Central memory CD8-positive, alpha-beta T cell (primary cell): Measurements from ENCODE around the gene TNFRSF11A.

Experiments used
- ATAC-seq: fragments of 150-1000 bp; cut with Tn5 transposase; replicated peaks from 2 replicates; pipeline ENCODE4 v1.10.0; 2022; ENCODE audit warnings: mild to moderate bottlenecking, moderate FRiP score, moderate number of reproducible peaks; ENCODE audit not compliant: poor library complexity, severe bottlenecking; ENCODE audit errors: extremely low read depth
- DNase-seq, 2 donors: peaks; one replicate each; pipeline ENCODE4 v3.0.0; 2021; ENCODE audit warnings: low spot score in 2 of 2
- H3K27ac Mint-ChIP-seq: one replicate; pipeline ENCODE4 v1.8.0; 2022; ENCODE audit warnings: low read depth, mild to moderate bottlenecking, moderate library complexity, mixed read lengths
- H3K27me3 Mint-ChIP-seq: one replicate; pipeline ENCODE4 v1.8.0; 2022; ENCODE audit warnings: mixed read lengths
- H3K36me3 Mint-ChIP-seq: one replicate; pipeline ENCODE4 v1.8.0; 2022; ENCODE audit warnings: mild to moderate bottlenecking, moderate library complexity, mixed read lengths; ENCODE audit not compliant: insufficient read depth
- H3K4me1 Mint-ChIP-seq: one replicate; pipeline ENCODE4 v1.8.0; 2022; ENCODE audit warnings: mixed read lengths
- H3K4me3 Mint-ChIP-seq: one replicate; pipeline ENCODE4 v1.8.0; 2022; ENCODE audit warnings: mild to moderate bottlenecking, moderate library complexity, mixed read lengths
- H3K9me3 Mint-ChIP-seq: one replicate; pipeline ENCODE4 v1.8.0; 2022; ENCODE audit warnings: mixed read lengths

TNFRSF11A gene

GRCh38 chr18:62339106-62339988, 14.2 kb downstream of the TNFRSF11A start:
- H3K4me3 Mint-ChIP-seq: no peak overlapping the region
- H3K4me1 Mint-ChIP-seq: no peaks in the 10 kb centered on the region

GRCh38 chr18:62340996-62341395, 15.9 kb downstream of the TNFRSF11A start:
- no peak overlapping the region for H3K4me3 Mint-ChIP-seq
- no peak for ATAC-seq
- H3K27me3 Mint-ChIP-seq: peaks cover 55% of the 10 kb centered on the region

More at GRCh38 chr18:62339106-62339988, 14.2 kb downstream of the TNFRSF11A start:
- DNase-seq (no peak), ATAC-seq (no peak)
- no peak overlapping the region for H3K27ac Mint-ChIP-seq
- no peaks in the 10 kb centered on the region for H3K9me3 Mint-ChIP-seq
- H3K36me3 Mint-ChIP-seq: no peaks in the 10 kb centered on the region
- H3K27me3 Mint-ChIP-seq: peaks cover 55% of the 10 kb centered on the region

GRCh38 chr18:62341473-62341872, 16.4 kb downstream of the TNFRSF11A start:
- ATAC-seq (no peak), DNase-seq (no peak)
- Mint-ChIP-seq H3K27me3 (peaks cover 55% of the 10 kb centered on the region), H3K27ac (no peak overlapping the region), H3K4me1 (no peaks in the 10 kb centered on the region), H3K36me3 (no peaks in the 10 kb centered on the region), H3K9me3 (no peaks in the 10 kb centered on the region), H3K4me3 (no peak overlapping the region)

More at GRCh38 chr18:62340996-62341395, 15.9 kb downstream of the TNFRSF11A start:
- H3K9me3 Mint-ChIP-seq: no peaks in the 10 kb centered on the region
- no peak for DNase-seq
- H3K36me3 Mint-ChIP-seq: no peaks in the 10 kb centered on the region
- H3K27ac Mint-ChIP-seq: no peak overlapping the region
- H3K4me1 Mint-ChIP-seq: no peaks in the 10 kb centered on the region

- Mint-ChIP-seq H3K27ac (no peak overlapping the region), H3K9me3 (no peaks in the 10 kb centered on the region), H3K36me3 (no peaks in the 10 kb centered on the region), H3K4me1 (no peaks in the 10 kb centered on the region), H3K4me3 (no peak overlapping the region), H3K27me3 (peaks cover 46% of the 10 kb centered on the region)
- no peak for DNase-seq
- ATAC-seq: no peak
These were observed 17.8 kb downstream of the TNFRSF11A start for GRCh38 chr18:62342884-62343283.

- no peaks in the 10 kb centered on the region for H3K36me3 Mint-ChIP-seq
- H3K27ac Mint-ChIP-seq: no peak overlapping the region
- H3K4me3 Mint-ChIP-seq: no peak overlapping the region
- H3K27me3 Mint-ChIP-seq: peaks cover 42% of the 10 kb centered on the region
- DNase-seq: no peak
- H3K9me3 Mint-ChIP-seq: no peaks in the 10 kb centered on the region
- H3K4me1 Mint-ChIP-seq: no peaks in the 10 kb centered on the region
- ATAC-seq: no peak
These were observed 18.2 kb downstream of the TNFRSF11A start for GRCh38 chr18:62343316-62343715.

GRCh38 chr18:62345909-62346308, 20.8 kb downstream of the TNFRSF11A start:
- Mint-ChIP-seq H3K4me3 (no peak overlapping the region), H3K4me1 (no peaks in the 10 kb centered on the region), H3K27me3 (peaks cover 26% of the 10 kb centered on the region), H3K36me3 (no peaks in the 10 kb centered on the region), H3K27ac (no peak overlapping the region), H3K9me3 (no peaks in the 10 kb centered on the region)
- DNase-seq (no peak), ATAC-seq (no peak)

GRCh38 chr18:62346333-62347088, 21.4 kb downstream of the TNFRSF11A start:
- H3K27ac Mint-ChIP-seq: no peak overlapping the region
- H3K4me1 Mint-ChIP-seq: no peaks in the 10 kb centered on the region
- DNase-seq: no peak
- H3K9me3 Mint-ChIP-seq: no peaks in the 10 kb centered on the region
- H3K4me3 Mint-ChIP-seq: no peak overlapping the region
- no peak for ATAC-seq
- H3K36me3 Mint-ChIP-seq: no peaks in the 10 kb centered on the region
- peaks cover 20% of the 10 kb centered on the region for H3K27me3 Mint-ChIP-seq

- Mint-ChIP-seq H3K4me1 (no peaks in the 10 kb centered on the region), H3K4me3 (no peak overlapping the region), H3K27me3 (peaks cover 17% of the 10 kb centered on the region), H3K9me3 (no peaks in the 10 kb centered on the region), H3K27ac (no peak overlapping the region), H3K36me3 (no peaks in the 10 kb centered on the region)
- ATAC-seq (no peak), DNase-seq (no peak)
These were observed 22.0 kb downstream of the TNFRSF11A start for GRCh38 chr18:62347089-62347506.

- Mint-ChIP-seq H3K27ac (no peak overlapping the region), H3K4me3 (no peak overlapping the region), H3K9me3 (no peaks in the 10 kb centered on the region), H3K36me3 (no peaks in the 10 kb centered on the region), H3K27me3 (peaks cover 17% of the 10 kb centered on the region), H3K4me1 (no peaks in the 10 kb centered on the region)
- no peak for ATAC-seq
- DNase-seq: no peak
These were observed 23.4 kb downstream of the TNFRSF11A start for GRCh38 chr18:62348474-62348873.

- H3K27me3 Mint-ChIP-seq: peaks cover 8% of the 10 kb centered on the region
- no peak overlapping the region for H3K4me3 Mint-ChIP-seq
- H3K36me3 Mint-ChIP-seq: no peaks in the 10 kb centered on the region
- DNase-seq: no peak
- H3K9me3 Mint-ChIP-seq: no peaks in the 10 kb centered on the region
- no peak overlapping the region for H3K27ac Mint-ChIP-seq
- no peaks in the 10 kb centered on the region for H3K4me1 Mint-ChIP-seq
- ATAC-seq: no peak
These were observed 28.1 kb downstream of the TNFRSF11A start for GRCh38 chr18:62353170-62353569.

GRCh38 chr18:62354151-62354550, 29.0 kb downstream of the TNFRSF11A start:
- Mint-ChIP-seq H3K27ac (no peak overlapping the region), H3K36me3 (no peaks in the 10 kb centered on the region), H3K4me3 (no peak overlapping the region), H3K4me1 (no peaks in the 10 kb centered on the region), H3K9me3 (no peaks in the 10 kb centered on the region), H3K27me3 (no peaks in the 10 kb centered on the region)
- DNase-seq (no peak), ATAC-seq (no peak)

GRCh38 chr18:62357079-62357719, 32.1 kb downstream of the TNFRSF11A start:
- Mint-ChIP-seq H3K9me3 (no peaks in the 10 kb centered on the region), H3K27me3 (peaks cover 20% of the 10 kb centered on the region), H3K36me3 (no peaks in the 10 kb centered on the region), H3K27ac (no peak overlapping the region), H3K4me1 (no peaks in the 10 kb centered on the region), H3K4me3 (no peak overlapping the region)
- DNase-seq (no peak), ATAC-seq (no peak)
